Uterus (tissue), 4 donors: Measurements from ENCODE around the gene FRMD4B. TPM values are rescaled to one million over a fixed set of nuclear protein-coding genes. Genes with fewer than 3 reads are reported as not detected.
"Not testable (repeated sequence)": the region's sequence is repeated elsewhere in the genome, so short reads cannot be mapped to it uniquely, and the experiment has no call there.

Experiments
- DNase-seq, 2 donors: peaks; one replicate each; pipeline ENCODE4 v3.0.0-alpha.2; 2019 to 2020
- H3K27ac ChIP-seq, 2 donors: fragments of 200-600 bp; sonication (generic); 1 replicate in 1 of 2; 2 replicates in 1 of 2; pipeline ENCODE4 v1.5.1; 2016 to 2018
- H3K27me3 ChIP-seq, 2 donors: fragments of 200-600 bp; sonication (generic); one replicate each; pipeline ENCODE4 v1.5.1; 2018 to 2019; ENCODE audit warnings: control low read depth in 1 of 2
- H3K36me3 ChIP-seq, 2 donors: fragments of 200-600 bp; sonication (generic); one replicate each; pipeline ENCODE4 v1.5.1; 2019; ENCODE audit warnings: control low read depth in 1 of 2
- H3K4me1 ChIP-seq, 2 donors: fragments of 200-600 bp; sonication (generic); one replicate each; pipeline ENCODE4 v1.5.1; 2018 to 2019; ENCODE audit warnings: control low read depth in 1 of 2
- H3K4me3 ChIP-seq, 2 donors: fragments of 200-600 bp; sonication (generic); 1 replicate in 1 of 2; 2 replicates in 1 of 2; pipeline ENCODE4 v1.5.1; 2018 to 2019; ENCODE audit warnings: mild to moderate bottlenecking in 1 of 2
- H3K9me3 ChIP-seq, 2 donors: fragments of 200-600 bp; sonication (generic); one replicate each; pipeline ENCODE4 v1.5.1; 2019; ENCODE audit warnings: control low read depth in 1 of 2
- CTCF ChIP-seq, 4 experiments: fragments of 200-600 bp in 2 of 4; fragments of 450-650 bp in 2 of 4; sonication (generic) in 2 of 4; IDR thresholded peaks; one replicate each; pipeline ENCODE4 v1.5.1; 2016 to 2019; ENCODE audit warnings: antibody characterized with exemption in 4 of 4, mild to moderate bottlenecking in 2 of 4, moderate library complexity in 1 of 4
- POLR2A ChIP-seq, 2 donors: fragments of 450-650 bp; IDR thresholded peaks; one replicate each; pipeline ENCODE4 v1.6.1; 2016; ENCODE audit warnings: antibody characterized with exemption in 2 of 2, mild to moderate bottlenecking in 1 of 2, moderate library complexity in 1 of 2
- intact Hi-C: fragments of 100-400 bp; cut with DNase I; formaldehyde crosslinking; loops from one replicate; pipeline ENCODE4 v1.15.1; 2023; ENCODE audit warnings: low total_unique reads
- total RNA-seq, 4 donors: library from RNA; depleted of rRNA in 3 of 4; stranded (reverse); fragments of >200 nt in 3 of 4; gene quantifications; one replicate each; pipeline versions ENCODE4 v1.1.0 to v1.2.4, GENCODE V29; 2014 to 2023
- donor health status: DM: yes; HTN: yes; CAD: no.

FRMD4B gene
- total RNA-seq, 4 donors from 2014 or later, result 9.4 to 87.0 (median 23.6) TPM

- H3K27ac ChIP-seq, result no peak overlapping the region
- intact Hi-C loops, result no loop called here
- H3K27me3 ChIP-seq, result no peaks in the 10 kb centered on the region
- no peak for TF ChIP-seq POLR2A (IDR thresholded peaks at IDR 0.05)
- no peak for TF ChIP-seq CTCF (IDR thresholded peaks at IDR 0.05)
- no peaks in the 10 kb centered on the region for H3K9me3 ChIP-seq
- no peak for DNase-seq
- H3K4me1 ChIP-seq, result no peaks in the 10 kb centered on the region
- H3K36me3 ChIP-seq, result no peaks in the 10 kb centered on the region
- H3K4me3 ChIP-seq, result no peak overlapping the region
These were observed 103.7 kb downstream of the FRMD4B start for GRCh38 chr3:69282181-69282580.

GRCh38 chr3:69277403-69277802 lies 108.5 kb downstream of the FRMD4B start:
- H3K27ac ChIP-seq, H3K4me1 ChIP-seq, H3K27me3 ChIP-seq, DNase-seq, intact Hi-C loops, H3K4me3 ChIP-seq, H3K9me3 ChIP-seq, H3K36me3 ChIP-seq: not testable (repeated sequence)

GRCh38 chr3:69276884-69277283 lies 109.0 kb downstream of the FRMD4B start:
- Histone ChIP-seq H3K36me3 (no peaks in the 10 kb centered on the region), H3K27me3 (no peaks in the 10 kb centered on the region), H3K9me3 (no peaks in the 10 kb centered on the region), H3K4me1 (no peaks in the 10 kb centered on the region), H3K27ac (no peak overlapping the region), H3K4me3 (no peak overlapping the region)
- intact Hi-C loops, result no loop called here
- DNase-seq, result no peak
- TF ChIP-seq CTCF (IDR thresholded peaks at IDR 0.05) (no peak), POLR2A (IDR thresholded peaks at IDR 0.05) (no peak)

- H3K36me3 ChIP-seq, H3K4me3 ChIP-seq, DNase-seq, intact Hi-C loops, H3K9me3 ChIP-seq, H3K4me1 ChIP-seq, H3K27me3 ChIP-seq, H3K27ac ChIP-seq: not testable (repeated sequence)
These were observed 109.7 kb downstream of the FRMD4B start for GRCh38 chr3:69276191-69276590.

- no peak for DNase-seq
- Histone ChIP-seq H3K36me3 (no peaks in the 10 kb centered on the region), H3K4me3 (no peak overlapping the region), H3K9me3 (no peaks in the 10 kb centered on the region), H3K4me1 (no peaks in the 10 kb centered on the region), H3K27me3 (no peaks in the 10 kb centered on the region), H3K27ac (no peak overlapping the region)
- intact Hi-C loops, result no loop called here
- TF ChIP-seq POLR2A (IDR thresholded peaks at IDR 0.05) (no peak), CTCF (IDR thresholded peaks at IDR 0.05) (no peak)
These were observed 112.0 kb downstream of the FRMD4B start for GRCh38 chr3:69273896-69274295.

GRCh38 chr3:69272556-69272955 lies 113.3 kb downstream of the FRMD4B start:
- TF ChIP-seq CTCF (IDR thresholded peaks at IDR 0.05) (no peak), POLR2A (IDR thresholded peaks at IDR 0.05) (no peak)
- Histone ChIP-seq H3K36me3 (no peaks in the 10 kb centered on the region), H3K4me1 (no peaks in the 10 kb centered on the region), H3K9me3 (no peaks in the 10 kb centered on the region), H3K27ac (no peak overlapping the region), H3K4me3 (no peak overlapping the region), H3K27me3 (no peaks in the 10 kb centered on the region)
- no peak for DNase-seq
- intact Hi-C loops, result no loop called here
